GM18499 (cell line): Measurements from ENCODE around the gene FHIT.

Source experiments
- ATAC-seq: cut with Tn5 transposase; IDR thresholded peaks from one replicate; pipeline ENCODE4 v1.9.1; 2021; ENCODE audit warnings: moderate number of reproducible peaks; ENCODE audit not compliant: insufficient read depth, unreplicated experiment

FHIT gene

GRCh38 chr3:60801307-60801706 is 449.9 kb downstream of the FHIT start:
- no peak for ATAC-seq

DNA sequence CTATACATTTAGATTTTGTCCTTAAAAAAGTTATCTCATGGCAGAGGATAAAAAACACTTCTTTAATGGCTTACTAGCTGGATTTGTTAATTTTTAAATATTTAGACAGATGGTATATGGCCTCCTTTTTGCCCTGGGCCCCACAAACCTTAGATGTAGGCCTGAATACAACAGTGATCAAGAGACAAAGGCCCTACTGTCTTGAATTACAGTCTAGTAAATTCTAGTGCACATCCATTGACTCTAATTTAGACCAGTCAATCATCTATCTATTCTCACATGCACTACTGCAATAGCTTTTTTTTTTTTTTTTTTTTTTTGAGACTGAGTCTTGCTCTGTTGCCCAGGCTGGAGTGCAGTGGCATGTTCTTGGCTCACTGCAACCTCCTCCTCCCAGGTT is 452.8 kb downstream of the FHIT start:
- no peak for ATAC-seq

- no peak for ATAC-seq
Measured at GRCh38 chr3:60792249-60792852, 458.9 kb downstream of the FHIT start.

DNA sequence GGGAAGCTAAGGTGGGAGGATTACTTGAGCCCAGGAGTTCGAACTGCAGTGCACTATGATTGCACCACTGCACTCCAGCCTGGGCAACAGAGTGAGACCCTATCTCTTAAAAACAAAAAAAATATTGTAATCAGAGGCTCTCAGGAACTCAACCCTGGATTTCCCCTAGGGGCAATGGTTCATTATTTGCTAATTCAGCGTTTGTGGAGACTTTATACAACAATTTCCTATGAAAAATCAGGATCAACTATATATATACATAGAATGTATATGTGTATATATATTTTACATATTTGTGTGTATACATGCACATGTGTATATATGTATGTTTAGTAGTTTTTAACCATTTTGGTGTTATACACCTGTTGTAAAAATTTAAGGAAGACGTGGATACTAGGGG is 463.1 kb downstream of the FHIT start:
- ATAC-seq: no peak

GRCh38 chr3:60781935-60782334 is 469.3 kb downstream of the FHIT start:
- ATAC-seq: no peak

GRCh38 chr3:60779637-60780036 is 471.6 kb downstream of the FHIT start:
- no peak for ATAC-seq

- no peak for ATAC-seq
Measured at GRCh38 chr3:60775985-60776384, 475.3 kb downstream of the FHIT start.

- no peak for ATAC-seq
Measured at GRCh38 chr3:60774617-60775016, 476.6 kb downstream of the FHIT start.

- no peak for ATAC-seq
Measured at GRCh38 chr3:60772584-60772983, 478.7 kb downstream of the FHIT start.

- no peak for ATAC-seq
Measured at GRCh38 chr3:60771766-60772165, 479.5 kb downstream of the FHIT start.

DNA sequence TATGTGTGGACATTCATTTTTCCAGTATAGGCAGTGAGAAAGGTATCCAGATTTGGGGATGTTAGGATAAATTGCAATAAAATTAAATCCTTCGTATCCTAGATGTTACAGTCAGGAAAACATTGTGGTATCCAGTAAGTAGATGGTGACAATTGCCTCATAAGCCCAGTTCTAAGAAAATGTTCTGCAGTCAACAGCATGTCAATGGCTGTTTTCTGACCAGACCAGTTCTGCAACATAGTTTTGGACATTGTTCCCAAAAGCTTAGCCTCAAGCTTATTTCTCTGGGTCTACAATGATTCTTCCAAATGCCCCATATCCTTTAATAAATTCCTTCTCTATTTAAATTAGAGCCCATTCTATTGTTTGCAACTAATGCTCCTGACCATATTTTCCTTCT is 480.7 kb downstream of the FHIT start:
- no peak for ATAC-seq

DNA sequence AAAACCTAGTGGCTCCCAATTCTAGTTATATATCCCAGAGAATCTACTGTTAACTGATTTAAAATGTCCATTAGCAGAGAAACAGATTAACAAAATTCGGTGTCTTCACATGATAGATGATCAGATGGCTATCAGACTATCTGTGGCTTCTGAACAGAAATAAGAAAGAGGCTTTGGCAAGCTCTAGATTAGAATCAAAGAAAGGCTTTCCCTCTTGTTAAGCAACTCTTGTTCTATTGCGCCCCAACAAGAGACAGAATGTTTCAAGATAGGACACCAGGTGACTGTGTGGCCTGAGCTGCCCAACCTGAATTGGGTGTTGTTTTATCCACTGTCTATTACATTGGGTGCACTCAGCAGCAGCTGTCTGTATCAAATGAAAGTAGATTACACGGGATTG is 483.7 kb downstream of the FHIT start:
- no peak for ATAC-seq

GRCh38 chr3:60765776-60766175 is 485.5 kb downstream of the FHIT start:
- ATAC-seq: no peak

GRCh38 chr3:60764870-60765269 is 486.4 kb downstream of the FHIT start:
- ATAC-seq: no peak

GRCh38 chr3:60760145-60760544 is 491.1 kb downstream of the FHIT start:
- ATAC-seq: no peak

- ATAC-seq: no peak
Measured at GRCh38 chr3:60759439-60759838, 491.8 kb downstream of the FHIT start.

DNA sequence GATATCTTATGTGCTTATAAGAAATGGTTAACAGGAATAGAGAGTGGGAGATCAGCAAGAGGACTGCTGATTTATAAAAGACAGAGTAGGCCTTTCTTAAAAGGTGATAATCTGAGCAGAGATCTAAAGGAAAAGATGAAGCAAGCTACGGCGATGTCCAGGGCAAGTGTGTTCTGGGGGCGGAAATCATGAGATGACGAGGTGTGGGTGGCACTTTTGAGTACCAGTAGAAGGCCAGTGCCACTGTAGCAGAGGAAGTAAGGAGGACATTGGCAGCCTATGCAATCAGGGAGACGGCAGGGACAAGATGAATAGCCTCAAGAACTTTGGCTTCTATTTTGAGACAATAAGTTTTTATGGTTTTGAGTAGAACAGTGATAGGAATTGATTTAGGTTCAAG is 492.4 kb downstream of the FHIT start:
- no peak for ATAC-seq

DNA sequence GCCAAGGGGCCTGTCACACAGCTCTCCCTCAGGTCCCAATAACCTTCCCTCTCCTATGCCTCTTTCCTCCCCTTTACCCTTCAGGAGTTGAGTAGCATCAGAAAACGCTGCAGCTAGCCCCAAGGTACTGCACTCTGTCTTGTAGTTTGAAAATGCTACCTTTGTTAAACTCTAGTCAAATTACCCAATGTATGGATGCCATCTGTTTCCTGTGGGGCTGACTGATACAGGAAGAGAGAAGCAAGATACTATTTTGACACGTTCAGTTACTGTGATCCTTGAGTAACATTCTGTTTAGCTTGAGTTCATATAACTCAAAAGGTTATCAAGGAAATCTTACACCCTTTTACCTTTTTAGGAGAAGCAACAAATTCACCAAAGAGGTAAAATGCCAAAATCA is 493.1 kb downstream of the FHIT start:
- ATAC-seq: no peak

DNA sequence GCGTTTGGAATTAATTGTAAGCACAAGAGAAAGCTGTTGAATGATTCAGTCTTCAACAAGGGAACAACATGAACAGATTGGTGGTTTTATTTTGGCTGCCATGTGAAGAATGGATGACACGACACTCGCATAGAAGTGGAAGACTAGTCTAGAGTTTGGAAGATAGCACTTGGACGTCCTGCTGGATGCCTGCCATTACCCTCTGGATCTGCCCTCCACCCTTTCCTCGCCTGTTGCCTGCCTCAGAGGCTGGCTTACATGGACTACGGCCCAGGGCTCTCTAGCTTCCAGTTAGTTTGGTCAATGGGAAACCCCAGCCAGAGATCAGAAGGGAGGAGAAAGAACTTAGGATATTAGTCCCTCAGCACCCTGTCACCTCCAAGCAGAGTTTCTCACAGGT is 493.5 kb downstream of the FHIT start:
- ATAC-seq: no peak

DNA sequence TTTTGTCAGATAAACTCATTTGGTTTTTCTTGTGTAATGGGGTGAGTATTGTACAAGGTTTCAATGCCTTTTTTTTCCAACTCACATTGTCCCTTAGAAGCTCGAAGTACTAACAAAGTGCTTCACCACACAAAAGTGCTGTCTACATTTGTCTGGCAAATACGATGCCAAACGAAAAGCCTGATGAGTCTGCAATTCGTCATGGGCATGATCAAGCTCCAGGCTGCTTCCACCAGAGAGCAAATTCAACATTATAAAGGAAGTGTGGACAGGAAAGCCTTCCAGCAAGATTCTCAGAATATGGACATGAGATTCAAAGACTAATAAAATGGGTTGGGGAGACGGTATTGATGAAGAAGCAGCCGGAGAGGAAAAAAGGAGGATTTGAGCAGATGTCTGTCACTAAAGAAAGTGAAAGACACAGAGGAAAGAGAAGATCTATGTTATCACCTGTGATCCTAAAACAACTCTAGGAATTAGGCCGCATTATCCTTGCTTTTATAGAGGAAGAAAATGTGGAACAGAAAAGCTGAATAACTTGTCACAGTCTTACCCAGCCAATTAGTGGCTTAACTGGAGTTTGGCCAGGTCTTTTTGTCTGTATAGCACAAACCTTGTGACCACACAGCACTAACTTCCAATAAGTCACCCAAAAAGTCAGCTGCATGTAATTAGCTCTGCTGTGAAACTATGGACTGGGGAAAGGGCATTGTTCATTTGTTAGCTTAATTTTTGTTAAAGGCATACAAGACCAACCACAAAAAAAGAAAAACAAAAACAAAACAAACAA is 494.8 kb downstream of the FHIT start:
- no peak for ATAC-seq

- ATAC-seq: no peak
Measured at GRCh38 chr3:60755094-60755493, 496.2 kb downstream of the FHIT start.

- ATAC-seq: no peak
Measured at GRCh38 chr3:60754617-60755016, 496.6 kb downstream of the FHIT start.
